GM19238 (cell line): Measurements from ENCODE around the gene DESI2.
"Not testable (repeated sequence)": the region's sequence is repeated elsewhere in the genome, so short reads cannot be mapped to it uniquely, and the experiment has no call there.

Experiments
- DNase-seq: peaks from one replicate; pipeline ENCODE4 v3.0.0; 2011; ENCODE audit warnings: low spot score; ENCODE audit not compliant: insufficient read length

Gene DESI2

GRCh38 chr1:244704107-244704506 is 51.2 kb downstream of the DESI2 start:
- DNase-seq = no peak

- DNase-seq = no peak
Observed at GRCh38 chr1:244705261-244706234, 52.6 kb downstream of the DESI2 start.

- no peak for DNase-seq
Observed at GRCh38 chr1:244709076-244709475, 56.1 kb downstream of the DESI2 start.

- DNase-seq = no peak
Observed at GRCh38 chr1:244709476-244710368, 56.8 kb downstream of the DESI2 start.

GRCh38 chr1:244710474-244711062 is 57.6 kb downstream of the DESI2 start:
- no peak for DNase-seq

- no peak for DNase-seq
Observed at GRCh38 chr1:244712669-244713068, 59.7 kb downstream of the DESI2 start.

GRCh38 chr1:244713332-244713731 is 60.4 kb downstream of the DESI2 start:
- DNase-seq = no peak

- no peak for DNase-seq
Observed at GRCh38 chr1:244727871-244728474, 75.0 kb downstream of the DESI2 start.

- DNase-seq = no peak
Observed at GRCh38 chr1:244730153-244730933, 77.4 kb downstream of the DESI2 start.

GRCh38 chr1:244730934-244731434 is 78.1 kb downstream of the DESI2 start:
- DNase-seq = no peak

GRCh38 chr1:244731651-244732050 is 78.7 kb downstream of the DESI2 start:
- no peak for DNase-seq

GRCh38 chr1:244732851-244733450 is 80.0 kb downstream of the DESI2 start:
- DNase-seq = no peak

GRCh38 chr1:244735404-244735803 is 82.5 kb downstream of the DESI2 start:
- no peak for DNase-seq

- no peak for DNase-seq
Observed at GRCh38 chr1:244735876-244736561, 83.1 kb downstream of the DESI2 start.

- DNase-seq = not testable (repeated sequence)
Observed at GRCh38 chr1:244739140-244739539, 86.2 kb downstream of the DESI2 start.

GRCh38 chr1:244740027-244740617 is 87.2 kb downstream of the DESI2 start:
- DNase-seq = not testable (repeated sequence)

- DNase-seq = no peak
Observed at GRCh38 chr1:244741692-244742091, 88.8 kb downstream of the DESI2 start.

GRCh38 chr1:244749230-244750016 is 96.5 kb downstream of the DESI2 start:
- DNase-seq = no peak
